ENCODE results near the gene SLCO1A2. TPM values are rescaled to one million over a fixed set of nuclear protein-coding genes. Genes with fewer than 3 reads are reported as not detected.
"Not testable (repeated sequence)": the region's sequence is repeated elsewhere in the genome, so short reads cannot be mapped to it uniquely, and the experiment has no call there.

Gene SLCO1A2, protein sequence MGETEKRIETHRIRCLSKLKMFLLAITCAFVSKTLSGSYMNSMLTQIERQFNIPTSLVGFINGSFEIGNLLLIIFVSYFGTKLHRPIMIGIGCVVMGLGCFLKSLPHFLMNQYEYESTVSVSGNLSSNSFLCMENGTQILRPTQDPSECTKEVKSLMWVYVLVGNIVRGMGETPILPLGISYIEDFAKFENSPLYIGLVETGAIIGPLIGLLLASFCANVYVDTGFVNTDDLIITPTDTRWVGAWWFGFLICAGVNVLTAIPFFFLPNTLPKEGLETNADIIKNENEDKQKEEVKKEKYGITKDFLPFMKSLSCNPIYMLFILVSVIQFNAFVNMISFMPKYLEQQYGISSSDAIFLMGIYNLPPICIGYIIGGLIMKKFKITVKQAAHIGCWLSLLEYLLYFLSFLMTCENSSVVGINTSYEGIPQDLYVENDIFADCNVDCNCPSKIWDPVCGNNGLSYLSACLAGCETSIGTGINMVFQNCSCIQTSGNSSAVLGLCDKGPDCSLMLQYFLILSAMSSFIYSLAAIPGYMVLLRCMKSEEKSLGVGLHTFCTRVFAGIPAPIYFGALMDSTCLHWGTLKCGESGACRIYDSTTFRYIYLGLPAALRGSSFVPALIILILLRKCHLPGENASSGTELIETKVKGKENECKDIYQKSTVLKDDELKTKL
- not detected for total RNA-seq (2013)
- polyA plus RNA-seq (not detected), polyA minus RNA-seq (not detected in 2 replicates), total RNA-seq (0 to 5.1 (median 0.06) reads per million in 11 experiments)

DNA sequence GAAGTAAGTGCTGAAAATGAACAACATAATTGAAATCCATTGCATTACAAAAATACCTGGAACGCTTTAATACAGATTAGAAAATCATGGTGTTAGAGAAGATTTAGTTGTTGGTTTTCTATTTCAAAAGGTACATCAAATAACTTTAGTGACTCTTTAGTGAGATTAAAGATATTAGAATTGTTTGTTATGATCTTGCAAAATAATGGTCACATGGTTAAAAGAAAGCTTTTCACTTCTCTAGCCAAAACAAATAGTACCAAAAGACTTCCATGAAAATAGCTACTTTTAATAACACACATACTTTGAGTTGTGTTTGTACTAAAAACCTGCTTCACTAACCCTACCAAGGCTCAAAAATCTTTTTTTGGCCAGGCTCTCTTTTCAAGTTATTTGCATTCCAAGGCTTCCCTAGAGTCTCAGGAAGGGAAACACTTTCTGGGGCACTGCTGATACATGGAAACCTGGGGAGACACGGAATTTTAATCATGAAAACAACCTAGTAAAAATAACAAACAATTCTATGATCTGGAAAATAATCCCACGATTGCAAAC is at the start of gene SLCO1A2:
Gene SLCO1A2 (minus strand): TSS at position 147 of the 555 bp plus-strand sequence. CDS start 270 bp downstream, outside the sequence.
- no peaks in the 10 kb centered on the region for H3K27me3 ChIP-seq (ENCODE audit: control insufficient read depth in 2 of 2, insufficient read depth in 2 of 2, low read length in 2 of 2)
- H3K4me1 ChIP-seq (ENCODE audit: control insufficient read depth in 1 of 2, insufficient read depth in 2 of 2, low read length in 2 of 2), result no peaks in the 10 kb centered on the region
- H3K4me3 ChIP-seq (replicated peaks in 1 of 3; ENCODE audit: low read depth in 2 of 3, low read length in 3 of 3), result no peak within 1 kb of the TSS
- no peaks in the 10 kb centered on the region for H4K20me1 ChIP-seq (ENCODE audit: insufficient read depth, low read length)
- no peak for DNase-seq
- no CpG with 5 or more reads among the region's 3 CpGs for WGBS (ENCODE audit: insufficient coverage)
- intact Hi-C loops (cut with micrococcal nuclease), result no loop called here
- H3K27ac ChIP-seq (ENCODE audit: low read depth in 1 of 2, low read length in 2 of 2), result no peak within 1 kb of the TSS
- no peaks in the 10 kb centered on the region for H3K79me2 ChIP-seq (ENCODE audit: insufficient read depth, low read length)
- no peaks in the 10 kb centered on the region for H3K36me3 ChIP-seq (replicated peaks in 1 of 2; ENCODE audit: control insufficient read depth in 1 of 2, insufficient read depth in 2 of 2, low read length in 2 of 2)
- H3K27me3 Mint-ChIP-seq (ENCODE audit: low read depth in 3 of 3), result no peaks in the 10 kb centered on the region
- no peaks in the 10 kb centered on the region for H3K4me1 Mint-ChIP-seq
- TF ChIP-seq, protein P1, sequence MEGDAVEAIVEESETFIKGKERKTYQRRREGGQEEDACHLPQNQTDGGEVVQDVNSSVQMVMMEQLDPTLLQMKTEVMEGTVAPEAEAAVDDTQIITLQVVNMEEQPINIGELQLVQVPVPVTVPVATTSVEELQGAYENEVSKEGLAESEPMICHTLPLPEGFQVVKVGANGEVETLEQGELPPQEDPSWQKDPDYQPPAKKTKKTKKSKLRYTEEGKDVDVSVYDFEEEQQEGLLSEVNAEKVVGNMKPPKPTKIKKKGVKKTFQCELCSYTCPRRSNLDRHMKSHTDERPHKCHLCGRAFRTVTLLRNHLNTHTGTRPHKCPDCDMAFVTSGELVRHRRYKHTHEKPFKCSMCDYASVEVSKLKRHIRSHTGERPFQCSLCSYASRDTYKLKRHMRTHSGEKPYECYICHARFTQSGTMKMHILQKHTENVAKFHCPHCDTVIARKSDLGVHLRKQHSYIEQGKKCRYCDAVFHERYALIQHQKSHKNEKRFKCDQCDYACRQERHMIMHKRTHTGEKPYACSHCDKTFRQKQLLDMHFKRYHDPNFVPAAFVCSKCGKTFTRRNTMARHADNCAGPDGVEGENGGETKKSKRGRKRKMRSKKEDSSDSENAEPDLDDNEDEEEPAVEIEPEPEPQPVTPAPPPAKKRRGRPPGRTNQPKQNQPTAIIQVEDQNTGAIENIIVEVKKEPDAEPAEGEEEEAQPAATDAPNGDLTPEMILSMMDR (IDR thresholded peaks at IDR 0.05), result no peak
- H3K4me2 ChIP-seq (replicated peaks; ENCODE audit: extremely low read depth, low read length, poor library complexity, severe bottlenecking), result no peak within 1 kb of the TSS
- H2AFZ ChIP-seq (ENCODE audit: insufficient read depth, low read depth, low read length, poor library complexity, severe bottlenecking), result no peak within 1 kb of the TSS
- H3K9me3 Mint-ChIP-seq, result peaks cover 2 to 14% (median 9%) of the 10 kb centered on the region in 7 donors
- H3K9ac ChIP-seq (ENCODE audit: insufficient read depth, low read length, poor library complexity, severe bottlenecking), result no peak within 1 kb of the TSS
- H3K27ac Mint-ChIP-seq, result no peak within 1 kb of the TSS
- H3K9me3 ChIP-seq (replicated peaks in 1 of 2; ENCODE audit: control insufficient read depth in 1 of 2, insufficient read depth in 1 of 2, low read length in 2 of 2), result peaks cover 5 to 15% of the 10 kb centered on the region in 2 donors
- no peaks in the 10 kb centered on the region for H3K36me3 Mint-ChIP-seq
- H3K4me3 Mint-ChIP-seq, result no peak within 1 kb of the TSS

DNA sequence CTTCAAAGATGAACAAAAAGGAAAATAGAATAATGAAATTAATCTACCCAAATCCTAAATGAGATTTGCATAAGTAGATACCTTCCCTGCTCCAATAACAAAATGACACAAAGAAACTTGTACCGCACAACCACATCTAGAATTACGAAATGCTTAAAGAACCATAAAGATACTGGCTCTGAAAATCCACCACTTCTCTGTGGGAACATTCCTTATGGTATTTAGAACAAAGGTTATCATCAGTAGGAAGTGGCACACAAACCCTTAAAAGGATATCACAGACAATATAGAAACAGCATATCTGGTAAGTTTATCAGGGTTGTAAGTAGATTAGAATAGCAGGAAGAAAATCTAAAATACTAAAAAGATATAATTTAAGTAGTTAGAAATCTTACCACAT is 49.5 kb upstream of the SLCO1A2 start:
- Histone ChIP-seq H3K27ac (ENCODE audit: low read depth in 1 of 2, low read length in 2 of 2) (no peak overlapping the region), H3K9ac (ENCODE audit: insufficient read depth, low read length, poor library complexity, severe bottlenecking) (no peak overlapping the region), H2AFZ (ENCODE audit: insufficient read depth, low read depth, low read length, poor library complexity, severe bottlenecking) (no peak overlapping the region), H3K9me3 (replicated peaks in 1 of 2; ENCODE audit: control insufficient read depth in 1 of 2, insufficient read depth in 1 of 2, low read length in 2 of 2) (peaks cover 0 to 4% of the 10 kb centered on the region in 2 donors), H4K20me1 (ENCODE audit: insufficient read depth, low read length) (no peaks in the 10 kb centered on the region), H3K4me2 (replicated peaks; ENCODE audit: extremely low read depth, low read length, poor library complexity, severe bottlenecking) (no peak overlapping the region), H3K27me3 (ENCODE audit: control insufficient read depth in 2 of 2, insufficient read depth in 2 of 2, low read length in 2 of 2) (no peaks in the 10 kb centered on the region), H3K79me2 (ENCODE audit: insufficient read depth, low read length) (no peaks in the 10 kb centered on the region), H3K4me1 (ENCODE audit: control insufficient read depth in 1 of 2, insufficient read depth in 2 of 2, low read length in 2 of 2) (no peaks in the 10 kb centered on the region), H3K4me3 (replicated peaks in 1 of 3; ENCODE audit: low read depth in 2 of 3, low read length in 3 of 3) (no peak overlapping the region), H3K36me3 (replicated peaks in 1 of 2; ENCODE audit: control insufficient read depth in 1 of 2, insufficient read depth in 2 of 2, low read length in 2 of 2) (no peaks in the 10 kb centered on the region)
- Mint-ChIP-seq H3K27ac (no peak overlapping the region), H3K4me1 (no peaks in the 10 kb centered on the region), H3K4me3 (no peak overlapping the region), H3K27me3 (ENCODE audit: low read depth in 3 of 3) (peaks cover 0 to 2% (median 2%) of the 10 kb centered on the region in 3 donors), H3K36me3 (no peaks in the 10 kb centered on the region), H3K9me3 (peaks cover 0 to 8% (median 2%) of the 10 kb centered on the region in 7 donors)
- intact Hi-C loops (cut with micrococcal nuclease), result no loop called here
- WGBS (ENCODE audit: insufficient coverage), result no CpG with 5 or more reads among the region's 2 CpGs
- TF ChIP-seq, protein P1 (IDR thresholded peaks at IDR 0.05), result no peak
- no peak for DNase-seq

DNA sequence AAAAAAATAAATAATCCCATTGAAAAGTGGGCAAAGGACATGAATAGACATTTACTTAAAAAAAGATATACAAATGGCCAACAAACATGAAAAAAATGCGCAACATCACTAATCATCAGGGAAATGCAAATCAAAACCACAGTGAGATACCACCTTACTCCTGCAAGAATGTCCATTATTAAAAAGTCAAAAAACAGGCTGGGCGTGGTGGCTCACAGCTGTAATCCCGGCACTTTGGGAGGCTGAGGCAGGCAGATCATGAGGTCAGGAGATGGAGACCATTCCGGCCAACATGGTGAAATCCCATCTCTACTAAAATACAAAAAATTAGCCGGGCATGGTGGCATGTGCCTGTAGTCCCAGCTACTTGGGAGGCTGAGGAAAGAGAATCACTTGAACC is 46.6 kb upstream of the SLCO1A2 start:
- H3K4me3 Mint-ChIP-seq; H3K9ac ChIP-seq (ENCODE audit: insufficient read depth, low read length, poor library complexity, severe bottlenecking); H3K9me3 ChIP-seq (replicated peaks in 1 of 2; ENCODE audit: control insufficient read depth in 1 of 2, insufficient read depth in 1 of 2, low read length in 2 of 2); H4K20me1 ChIP-seq (ENCODE audit: insufficient read depth, low read length); DNase-seq; H3K27ac ChIP-seq (ENCODE audit: low read depth in 1 of 2, low read length in 2 of 2); H3K4me1 ChIP-seq (ENCODE audit: control insufficient read depth in 1 of 2, insufficient read depth in 2 of 2, low read length in 2 of 2); H3K4me3 ChIP-seq (replicated peaks in 1 of 3; ENCODE audit: low read depth in 2 of 3, low read length in 3 of 3); H3K9me3 Mint-ChIP-seq; H3K27ac Mint-ChIP-seq; H3K27me3 ChIP-seq (ENCODE audit: control insufficient read depth in 2 of 2, insufficient read depth in 2 of 2, low read length in 2 of 2); H2AFZ ChIP-seq (ENCODE audit: insufficient read depth, low read depth, low read length, poor library complexity, severe bottlenecking); H3K36me3 Mint-ChIP-seq; H3K4me1 Mint-ChIP-seq; H3K27me3 Mint-ChIP-seq (ENCODE audit: low read depth in 3 of 3); H3K36me3 ChIP-seq (replicated peaks in 1 of 2; ENCODE audit: control insufficient read depth in 1 of 2, insufficient read depth in 2 of 2, low read length in 2 of 2); H3K4me2 ChIP-seq (replicated peaks; ENCODE audit: extremely low read depth, low read length, poor library complexity, severe bottlenecking); H3K79me2 ChIP-seq (ENCODE audit: insufficient read depth, low read length); intact Hi-C loops (cut with micrococcal nuclease): not testable (repeated sequence)
- 100% methylated on average over 1 of the region's 5 CpGs for WGBS (ENCODE audit: insufficient coverage)
